GM23338 (cell line): ENCODE data around the gene FSIP2. TPM values are rescaled to one million over a fixed set of nuclear protein-coding genes. Genes with fewer than 3 reads are reported as not detected.

Experiments used
- ATAC-seq: fragments of 200-7000 bp; cut with Tn5 transposase; 3 replicates; pipeline ENCODE4 v1.9.1; 2020
- DNase-seq: peaks from one replicate; pipeline ENCODE4 v3.0.0-alpha.2; 2015; ENCODE audit warnings: low spot score
- H2AFZ ChIP-seq: fragments of 200-600 bp; sonication (generic); 2 replicates; pipeline ENCODE4 v1.8.0; 2016; ENCODE audit warnings: antibody characterized with exemption, mild to moderate bottlenecking, moderate library complexity
- H3F3A ChIP-seq: fragments of 200-600 bp; sonication (generic); replicated peaks from 2 replicates; pipeline ENCODE4 v1.8.0; 2017; ENCODE audit warnings: antibody characterized with exemption, mixed run types, low read depth
- H3K27ac ChIP-seq: fragments of 200-600 bp; sonication (generic); 2 replicates; pipeline ENCODE4 v1.6.1; 2016; ENCODE audit warnings: low read depth
- H3K27me3 ChIP-seq: fragments of 200-600 bp; sonication (generic); 2 replicates; pipeline ENCODE4 v1.8.0; 2016; ENCODE audit warnings: mild to moderate bottlenecking, mixed run types, moderate library complexity; ENCODE audit not compliant: insufficient read depth
- H3K36me3 ChIP-seq: fragments of 200-600 bp; sonication (generic); 2 replicates; pipeline ENCODE4 v1.8.0; 2016; ENCODE audit warnings: mild to moderate bottlenecking; ENCODE audit not compliant: insufficient read depth
- H3K4me1 ChIP-seq: fragments of 200-600 bp; sonication (generic); 2 replicates; pipeline ENCODE4 v1.8.0; 2016; ENCODE audit warnings: mild to moderate bottlenecking, moderate library complexity; ENCODE audit not compliant: insufficient read depth
- H3K4me2 ChIP-seq: fragments of 200-600 bp; sonication (generic); 2 replicates; pipeline ENCODE4 v1.7.1; 2017; ENCODE audit warnings: mixed run types
- H3K4me3 ChIP-seq: fragments of 200-600 bp; sonication (generic); 2 replicates; pipeline ENCODE4 v1.6.1; 2016; ENCODE audit warnings: mixed run types
- H3K79me2 ChIP-seq: fragments of 200-600 bp; sonication (generic); replicated peaks from 2 replicates; pipeline ENCODE4 v1.8.0; 2017; ENCODE audit warnings: mild to moderate bottlenecking; ENCODE audit not compliant: insufficient read depth
- H3K9me2 ChIP-seq: fragments of 200-600 bp; sonication (generic); 2 replicates; pipeline ENCODE4 v1.8.0; 2017; ENCODE audit not compliant: insufficient read depth
- H4K20me1 ChIP-seq: fragments of 200-600 bp; sonication (generic); replicated peaks from 2 replicates; pipeline ENCODE4 v1.8.0; 2017; ENCODE audit warnings: mild to moderate bottlenecking; ENCODE audit not compliant: insufficient read depth
- H3K27ac Mint-ChIP-seq: 2 replicates; pipeline ENCODE4 v1.8.0; 2020; ENCODE audit warnings: inconsistent platforms, mild to moderate bottlenecking, moderate library complexity, mixed read lengths
- H3K27me3 Mint-ChIP-seq: 3 replicates; pipeline ENCODE4 v1.8.0; 2022; ENCODE audit warnings: low read depth, mild to moderate bottlenecking, moderate library complexity, mixed read lengths, inconsistent platforms; ENCODE audit not compliant: insufficient read depth, poor library complexity
- H3K36me3 Mint-ChIP-seq: 3 replicates; pipeline ENCODE4 v1.8.0; 2021; ENCODE audit warnings: low read depth, mild to moderate bottlenecking, inconsistent platforms, moderate library complexity, mixed read lengths
- H3K4me1 Mint-ChIP-seq: 3 replicates; pipeline ENCODE4 v1.8.0; 2020; ENCODE audit warnings: mild to moderate bottlenecking, inconsistent platforms, mixed read lengths
- H3K4me3 Mint-ChIP-seq: 3 replicates; pipeline ENCODE4 v1.8.0; 2021; ENCODE audit warnings: moderate library complexity, mild to moderate bottlenecking, inconsistent platforms, mixed read lengths
- H3K9me3 Mint-ChIP-seq: 3 replicates; pipeline ENCODE4 v1.8.0; 2020; ENCODE audit warnings: moderate library complexity, mild to moderate bottlenecking, inconsistent platforms, mixed read lengths
- CREB1 ChIP-seq: fragments of 250-450 bp; sonication (Bioruptor Pico); IDR thresholded peaks from 2 replicates; pipeline ENCODE4 v1.5.0; 2020; ENCODE audit warnings: low read depth, mild to moderate bottlenecking, moderate library complexity
- CTCF ChIP-seq, 2 experiments: fragments of 200-600 bp in 1 of 2; sonication (generic) in 1 of 2; conservative IDR thresholded peaks; 2 replicates each; pipeline versions ENCODE4 v1.5.1 to v1.6.1; 2016 to 2017; ENCODE audit warnings: antibody characterized with exemption in 2 of 2, low read depth in 2 of 2, mild to moderate bottlenecking in 2 of 2, moderate library complexity in 1 of 2
- ETS1 ChIP-seq: IDR thresholded peaks from 2 replicates; pipeline ENCODE4 v1.6.1; 2016; ENCODE audit warnings: antibody characterized with exemption
- EZH2 ChIP-seq: fragments of 200-600 bp; sonication (generic); IDR thresholded peaks from one replicate; pipeline ENCODE4 v1.8.0; 2017; ENCODE audit warnings: antibody characterized with exemption, mild to moderate bottlenecking, low read depth; ENCODE audit not compliant: unreplicated experiment
- EZH2phosphoT487 ChIP-seq: fragments of 200-600 bp; sonication (generic); IDR thresholded peaks from one replicate; pipeline ENCODE4 v1.8.1; 2018; ENCODE audit warnings: antibody characterized with exemption; ENCODE audit not compliant: unreplicated experiment
- JUNB ChIP-seq: IDR thresholded peaks from one replicate; pipeline ENCODE4 v1.6.1; 2016; ENCODE audit warnings: antibody characterized with exemption; ENCODE audit not compliant: unreplicated experiment
- NANOG ChIP-seq: IDR thresholded peaks from 2 replicates; pipeline ENCODE4 v1.6.1; 2016; ENCODE audit warnings: antibody characterized with exemption, borderline replicate concordance
- POLR2AphosphoS5 ChIP-seq: IDR thresholded peaks from 2 replicates; pipeline ENCODE4 v1.6.1; 2016; ENCODE audit warnings: antibody characterized with exemption, low read depth
- REST ChIP-seq: IDR thresholded peaks from one replicate; pipeline ENCODE4 v1.6.1; 2018; ENCODE audit warnings: antibody characterized with exemption; ENCODE audit not compliant: unreplicated experiment
- STAT1 ChIP-seq: IDR thresholded peaks from one replicate; pipeline ENCODE4 v1.6.1; 2016; ENCODE audit warnings: antibody characterized with exemption; ENCODE audit not compliant: unreplicated experiment
- ZNF114 ChIP-seq: fragments of 250-450 bp; sonication (Bioruptor Pico); IDR thresholded peaks from 2 replicates; pipeline ENCODE4 v1.5.0; 2020; ENCODE audit warnings: mild to moderate bottlenecking, moderate library complexity
- ZNF331 ChIP-seq: fragments of 250-450 bp; sonication (Bioruptor Pico); IDR thresholded peaks from 2 replicates; pipeline ENCODE4 v1.5.0; 2020; ENCODE audit warnings: low read depth, mild to moderate bottlenecking, moderate library complexity
- ZNF462 ChIP-seq: fragments of 250-450 bp; sonication (Bioruptor Pico); IDR thresholded peaks from 2 replicates; pipeline ENCODE4 v1.5.0; 2020; ENCODE audit warnings: mild to moderate bottlenecking, moderate library complexity
- polyA plus RNA-seq: library from polyadenylated mRNA; unstranded; fragments of >200 nt; fragmentation: Nextera tagmentation; extraction: Ambion mirVana; gene quantifications from 2 replicates; pipeline ENCODE4 v1.2.1, GENCODE V29; 2016
- total RNA-seq: library from RNA; depleted of rRNA; stranded (reverse); fragments of >200 nt; shearing (Covaris generic); gene quantifications from 2 replicates; pipeline ENCODE4 v1.2.3, GENCODE V29; 2014

FSIP2 gene
- total and polyA plus RNA-seq, 2 experiments from 2014 or later, result 3.2 to 3.8 TPM

GRCh38 chr2:185689906-185690539 is 48.6 kb upstream of the FSIP2 start:
- Histone ChIP-seq H3K4me1 (no peaks in the 10 kb centered on the region), H3K27me3 (no peaks in the 10 kb centered on the region), H3K9me2 (no peaks in the 10 kb centered on the region), H3K36me3 (no peaks in the 10 kb centered on the region), H4K20me1 (no peaks in the 10 kb centered on the region), H2AFZ (no peak overlapping the region), H3K27ac (no peak overlapping the region), H3K4me3 (no peak overlapping the region), H3K79me2 (no peaks in the 10 kb centered on the region), H3F3A (no peaks in the 10 kb centered on the region), H3K4me2 (no peak overlapping the region)
- H3K9me3 Mint-ChIP-seq, result peaks cover 4% of the 10 kb centered on the region; the same call in 2 of the 3 replicates
- no peaks in the 10 kb centered on the region for H3K4me1 Mint-ChIP-seq
- DNase-seq (no peak), ATAC-seq (no peak)
- H3K27ac Mint-ChIP-seq, result no peak overlapping the region
- peaks cover 3% of the 10 kb centered on the region; the same call in 1 of the 3 replicates for H3K36me3 Mint-ChIP-seq
- H3K4me3 Mint-ChIP-seq, result no peak overlapping the region
- peaks cover 2% of the 10 kb centered on the region for H3K27me3 Mint-ChIP-seq
- no peak for TF ChIP-seq JUNB
- TF ChIP-seq EZH2, result no peak
- TF ChIP-seq ZNF331 (CRISPR knock-in tag), result no peak
- TF ChIP-seq EZH2phosphoT487, result no peak
- no peak for TF ChIP-seq NANOG
- TF ChIP-seq REST, result no peak
- TF ChIP-seq CREB1, result no peak
- TF ChIP-seq CTCF (conservative IDR thresholded peaks at IDR 0.05; ENCODE audit: low read depth in 2 of 2), result no peak
- TF ChIP-seq POLR2AphosphoS5, result no peak
- TF ChIP-seq ZNF114 (CRISPR knock-in tag), result no peak
- no peak for TF ChIP-seq STAT1
- no peak for TF ChIP-seq ETS1
- no peak for TF ChIP-seq ZNF462 (CRISPR knock-in tag)
